ENCODE data around the gene REPIN1. TPM values are rescaled to one million over a fixed set of nuclear protein-coding genes. Genes with fewer than 3 reads are reported as not detected.

The REPIN1 gene
- total and polyA plus RNA-seq, 9 donors = 21.6 to 92.0 (median 73.4) TPM

DNA sequence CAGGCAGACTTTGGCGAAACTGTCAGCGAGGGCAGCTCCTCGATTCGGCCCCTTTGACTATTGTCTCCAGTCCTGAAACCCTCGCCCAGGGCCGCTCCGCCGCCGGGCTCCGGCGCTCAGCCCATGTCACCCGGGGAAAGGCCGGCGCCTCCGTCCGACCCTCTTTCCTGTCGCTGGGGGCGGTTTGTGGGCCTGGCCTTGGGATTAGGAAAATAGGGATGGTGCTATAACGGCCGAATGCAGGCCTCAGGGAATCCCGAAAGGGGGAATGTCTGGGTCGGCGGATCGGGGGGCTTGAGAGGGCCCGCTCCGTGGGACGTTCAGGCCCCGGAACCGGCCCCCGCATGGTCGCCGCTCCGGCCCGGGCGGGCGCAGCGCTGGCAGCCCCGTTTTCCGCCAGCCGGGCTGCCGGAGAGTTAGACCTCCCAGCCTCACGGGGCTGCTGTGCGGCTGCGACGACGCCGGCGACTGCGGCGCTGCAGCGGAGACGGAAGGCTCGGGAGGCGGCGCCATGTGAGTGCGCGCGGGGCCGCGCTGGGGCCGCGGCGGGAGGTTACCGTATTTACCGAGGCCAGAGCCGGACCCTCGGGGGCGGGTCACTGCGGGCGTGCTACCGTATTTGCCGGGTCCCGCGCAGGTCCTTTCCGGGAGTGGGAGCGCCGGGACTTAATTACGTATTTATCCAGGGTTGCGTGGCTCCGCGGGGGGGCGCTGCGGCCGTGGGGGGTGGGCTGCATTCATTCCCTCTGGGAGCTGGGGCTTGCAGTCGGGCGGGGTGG, 36.4 kb downstream of the REPIN1 start:
- no peaks in the 10 kb centered on the region for H3K9me3 ChIP-seq
- peak overlapping the region; percentile 71 to 90 for H3K27ac ChIP-seq
- H3K4me3 ChIP-seq = peak overlapping the region; percentile 62
- H3K4me1 ChIP-seq (ENCODE audit: insufficient read depth) = peaks cover 11% of the 10 kb centered on the region
- H3K36me3 ChIP-seq = no peaks in the 10 kb centered on the region
- DNase-seq = peak; percentile 90 to 94 (median 91)
- no peaks in the 10 kb centered on the region for H3K27me3 ChIP-seq
- TF ChIP-seq CTCF (IDR thresholded peaks at IDR 0.05) = peak in 1 of 3 donors; percentile 6
- peak; percentile 86 for TF ChIP-seq POLR2A (IDR thresholded peaks at IDR 0.05)
- no peak for TF ChIP-seq EP300 (IDR thresholded peaks at IDR 0.05)
- WGBS, 3 donors = 0 to 3% (median 1%) methylated on average over 34 to 86 of the region's 86 CpGs
- intact Hi-C loops (cut with DNase I) = loop anchor here in 1 of 4 donors (10.0 kb wide), 1 partner anchor 530 kb away; the partner anchor contains the start of gene ATP6V0E2

DNA sequence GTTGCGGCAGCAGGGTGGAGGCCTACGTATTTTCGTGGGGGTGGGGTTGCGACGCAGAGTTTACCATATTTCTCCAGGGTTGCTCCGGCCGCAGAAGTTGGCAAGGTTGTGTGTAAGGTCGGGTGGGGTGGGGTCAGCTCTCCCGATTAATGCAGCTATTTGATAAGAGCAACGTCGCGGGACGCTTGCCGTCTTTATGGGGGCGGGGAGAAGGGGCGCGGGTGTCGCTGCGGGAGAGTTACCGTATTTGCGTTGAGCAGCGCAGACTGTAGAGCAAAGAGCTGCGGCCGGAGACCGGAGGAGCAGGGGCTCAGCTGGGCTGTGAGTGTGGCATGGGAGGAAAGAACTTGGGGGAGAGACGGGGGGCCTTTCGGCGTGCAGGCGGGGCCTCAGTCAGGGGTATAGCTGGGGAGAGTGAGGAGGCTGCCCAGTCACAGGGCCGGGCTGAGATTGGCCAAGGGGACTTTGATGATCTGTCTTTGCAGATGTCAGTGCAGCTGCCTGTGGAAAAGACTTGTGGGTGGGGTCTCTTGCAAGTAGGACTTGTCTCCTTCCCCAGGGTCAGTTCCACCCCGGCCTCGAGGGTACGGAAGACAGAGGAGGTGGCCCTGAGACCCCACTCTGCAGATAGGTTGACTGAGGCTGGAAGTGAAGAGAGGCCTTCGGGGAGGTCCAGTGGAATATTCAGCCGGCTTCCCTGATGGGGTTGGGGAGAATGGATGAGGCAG, 37.1 kb downstream of the REPIN1 start:
- Histone ChIP-seq H3K9me3 (no peaks in the 10 kb centered on the region), H3K4me3 (peak overlapping the region; percentile 62), H3K4me1 (ENCODE audit: insufficient read depth) (peaks cover 11% of the 10 kb centered on the region), H3K27me3 (no peaks in the 10 kb centered on the region), H3K27ac (peak overlapping the region; percentile 71 to 90), H3K36me3 (no peaks in the 10 kb centered on the region)
- TF ChIP-seq EP300 (IDR thresholded peaks at IDR 0.05) (no peak), POLR2A (IDR thresholded peaks at IDR 0.05) (no peak), CTCF (IDR thresholded peaks at IDR 0.05) (no peak)
- 4 to 8% (median 4%) methylated on average over 35 of the region's 35 CpGs for WGBS, 3 donors
- no peak for DNase-seq
- intact Hi-C loops (cut with DNase I) = loop anchor here in 1 of 4 donors (10.0 kb wide), 1 partner anchor 531 kb away; the partner anchor contains the start of gene ATP6V0E2

GRCh38 chr7:150406312-150406566, 37.6 kb downstream of the REPIN1 start:
- 12 to 18% (median 13%) methylated on average over 2 of the region's 2 CpGs for WGBS, 3 donors
- H3K27me3 ChIP-seq = no peaks in the 10 kb centered on the region
- TF ChIP-seq POLR2A (IDR thresholded peaks at IDR 0.05) = no peak
- TF ChIP-seq EP300 (IDR thresholded peaks at IDR 0.05) = no peak
- no peak for TF ChIP-seq CTCF (IDR thresholded peaks at IDR 0.05)
- H3K27ac ChIP-seq = peak overlapping the region in 1 of 2 donors; percentile 90
- peak in 1 of 5 donors; percentile 19 for DNase-seq
- no peaks in the 10 kb centered on the region for H3K9me3 ChIP-seq
- intact Hi-C loops (cut with DNase I) = loop anchor here in 1 of 4 donors (10.0 kb wide), 1 partner anchor 531 kb away; the partner anchor contains the start of gene ATP6V0E2
- H3K4me3 ChIP-seq = peak overlapping the region; percentile 62
- H3K4me1 ChIP-seq (ENCODE audit: insufficient read depth) = peaks cover 12% of the 10 kb centered on the region
- no peaks in the 10 kb centered on the region for H3K36me3 ChIP-seq

DNA sequence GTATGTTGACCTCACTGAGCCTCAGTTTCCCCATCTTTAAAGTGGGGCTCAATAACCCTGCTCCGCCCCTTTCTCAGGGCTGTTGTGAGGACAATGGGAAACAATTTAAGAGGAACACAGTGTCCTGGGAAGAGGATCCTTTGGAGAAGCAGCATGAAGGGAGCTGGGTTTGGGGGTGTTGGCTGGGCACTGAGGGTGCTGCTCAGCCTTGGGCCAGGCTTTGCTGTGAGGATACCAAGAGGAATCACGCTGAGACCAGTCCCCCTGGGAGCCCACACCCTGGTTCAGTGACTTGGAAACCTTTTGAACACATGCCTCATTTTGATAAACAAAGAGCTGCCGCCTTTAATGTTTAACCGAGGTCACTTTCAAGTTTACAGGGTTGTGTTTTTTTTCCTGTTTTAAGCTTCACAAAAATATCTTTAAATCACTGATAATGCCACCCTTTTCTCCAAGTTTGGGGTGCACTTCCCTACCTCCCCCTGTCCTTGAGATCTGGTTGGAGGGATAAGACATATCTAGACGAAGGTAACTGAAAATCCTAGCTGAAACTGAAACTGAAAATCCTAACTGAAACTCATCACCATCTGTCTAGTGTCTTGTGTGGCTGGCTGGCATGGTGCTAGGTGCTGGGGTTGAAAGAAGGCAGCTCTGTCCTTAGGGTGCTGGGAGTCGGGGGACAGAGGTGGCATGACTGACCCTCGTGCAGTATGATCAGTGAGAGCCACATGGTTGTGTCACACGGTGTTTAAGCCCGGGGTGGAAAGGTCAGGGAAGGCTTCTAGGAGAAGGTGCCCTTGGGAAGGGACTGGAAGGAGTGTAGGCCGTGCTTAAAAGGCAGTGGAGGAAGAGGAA, 38.2 kb downstream of the REPIN1 start:
- 34 to 44% (median 39%) methylated on average over 10 of the region's 10 CpGs for WGBS, 3 donors
- no peaks in the 10 kb centered on the region for H3K27me3 ChIP-seq
- peak in 1 of 5 donors; percentile 26 for DNase-seq
- H3K27ac ChIP-seq = peak overlapping the region in 1 of 2 donors; percentile 90
- no peaks in the 10 kb centered on the region for H3K36me3 ChIP-seq
- no peaks in the 10 kb centered on the region for H3K9me3 ChIP-seq
- peak overlapping the region; percentile 62 for H3K4me3 ChIP-seq
- TF ChIP-seq EP300 (IDR thresholded peaks at IDR 0.05) = no peak
- intact Hi-C loops (cut with DNase I) = loop anchor here in 1 of 4 donors (10.0 kb wide), 1 partner anchor 532 kb away; the partner anchor contains the start of gene ATP6V0E2
- peaks cover 12% of the 10 kb centered on the region for H3K4me1 ChIP-seq (ENCODE audit: insufficient read depth)
